SJSA1 (cell line): Measurements from ENCODE around the gene FBXL3. TPM values are rescaled to one million over a fixed set of nuclear protein-coding genes. Genes with fewer than 3 reads are reported as not detected.
"Not testable (repeated sequence)": the region's sequence is repeated elsewhere in the genome, so short reads cannot be mapped to it uniquely, and the experiment has no call there.

Experiments
- DNase-seq, 2 experiments: peaks; one replicate each; pipeline ENCODE4 v3.0.0-alpha.2; 2015 to 2020; ENCODE audit warnings: low spot score in 2 of 2, low read depth in 1 of 2
- H3K27ac ChIP-seq: fragments of 250-450 bp; sonication (Bioruptor Pico); 2 replicates; pipeline ENCODE4 v1.5.1; 2020; ENCODE audit warnings: mild to moderate bottlenecking, moderate library complexity
- H3K27me3 ChIP-seq: fragments of 250-450 bp; sonication (Bioruptor Pico); replicated peaks from 2 replicates; pipeline ENCODE4 v1.5.1; 2020; ENCODE audit warnings: mild to moderate bottlenecking, moderate library complexity
- H3K36me3 ChIP-seq: fragments of 250-450 bp; sonication (Bioruptor Pico); 2 replicates; pipeline ENCODE4 v1.5.1; 2020; ENCODE audit warnings: mild to moderate bottlenecking
- H3K4me1 ChIP-seq: fragments of 250-450 bp; sonication (Bioruptor Pico); replicated peaks from 2 replicates; pipeline ENCODE4 v1.6.1; 2021; ENCODE audit warnings: mild to moderate bottlenecking
- H3K4me3 ChIP-seq: fragments of 250-450 bp; sonication (Bioruptor Pico); 2 replicates; pipeline ENCODE4 v1.5.1; 2020; ENCODE audit warnings: mild to moderate bottlenecking
- H3K9me3 ChIP-seq: fragments of 250-450 bp; sonication (Bioruptor Pico); replicated peaks from 2 replicates; pipeline ENCODE4 v1.5.1; 2020; ENCODE audit warnings: mild to moderate bottlenecking
- total RNA-seq: library from RNA; depleted of rRNA; stranded (reverse); fragments of >200 nt; shearing (Covaris generic); gene quantifications from 2 replicates; pipeline ENCODE4 v1.2.3, GENCODE V29; 2014; rRNA removed

Gene FBXL3
- total RNA-seq, 1 experiment from 2014 or later: 38.3 TPM

DNA sequence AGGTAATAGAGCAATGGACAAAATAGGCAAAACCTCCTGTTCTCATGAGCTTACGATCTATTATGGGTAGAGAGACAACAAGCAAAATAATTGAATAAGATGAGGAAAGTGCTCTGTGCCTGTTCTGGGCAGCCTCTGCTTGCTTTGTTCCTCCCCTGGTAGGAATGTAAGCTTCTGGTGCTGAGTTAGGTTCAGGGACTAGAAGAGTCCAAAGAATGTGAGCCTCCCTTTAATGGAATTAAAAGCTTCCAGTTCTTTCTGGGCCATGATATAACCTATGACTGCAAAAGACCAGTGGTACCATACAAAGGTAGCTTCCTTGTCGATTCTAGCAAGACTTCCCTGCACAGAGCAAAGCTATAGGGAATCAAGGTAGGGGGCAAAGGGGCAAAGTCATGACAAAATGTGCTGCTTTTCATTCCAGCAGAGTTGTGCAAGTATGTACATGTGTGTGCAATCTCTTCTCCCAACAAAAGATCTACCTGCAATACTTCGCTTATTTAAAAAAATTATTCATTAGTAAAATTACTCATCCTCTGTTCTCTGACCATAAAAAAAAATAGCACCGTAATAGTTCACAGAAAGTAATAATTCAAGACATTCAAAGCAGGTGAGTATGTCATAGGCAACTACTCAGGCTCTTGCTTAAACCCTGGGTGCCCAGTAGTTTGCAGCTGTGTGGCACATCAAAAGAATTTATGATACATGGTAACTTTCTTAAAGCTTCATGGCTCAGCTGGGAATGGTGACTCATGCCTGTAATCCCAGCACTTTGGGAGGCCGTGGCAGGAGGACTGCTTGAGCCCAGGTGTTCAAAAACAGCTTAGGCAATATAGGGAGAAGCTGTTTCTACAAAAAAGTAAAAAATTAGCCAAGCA, 57.2 kb downstream of the FBXL3 start:
- Histone ChIP-seq H3K27ac (no peak overlapping the region), H3K9me3 (no peaks in the 10 kb centered on the region), H3K4me1 (no peaks in the 10 kb centered on the region), H3K4me3 (no peak overlapping the region), H3K27me3 (no peaks in the 10 kb centered on the region), H3K36me3 (no peaks in the 10 kb centered on the region)
- no peak for DNase-seq

DNA sequence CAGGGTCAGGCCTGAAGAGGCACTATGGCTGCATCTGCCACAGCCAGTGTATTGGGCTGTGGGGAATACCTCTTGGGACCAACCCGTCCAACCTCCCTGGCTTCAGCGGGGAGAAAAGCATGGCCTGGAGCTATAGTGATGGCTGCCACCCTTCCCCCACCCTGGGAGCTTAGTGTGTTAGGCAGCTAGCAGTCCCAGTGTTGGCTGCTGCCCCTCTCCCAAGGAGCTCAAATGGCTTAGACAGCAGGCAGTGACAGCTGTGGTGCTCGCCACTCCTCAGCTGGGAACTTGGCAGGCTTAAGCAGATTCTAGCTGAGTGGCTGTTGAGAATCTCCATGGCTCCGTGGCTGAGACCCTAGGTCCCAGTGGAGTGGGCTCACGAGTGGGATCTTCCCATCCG, 58.9 kb downstream of the FBXL3 start:
- Histone ChIP-seq H3K27ac (no peak overlapping the region), H3K4me1 (no peaks in the 10 kb centered on the region), H3K27me3 (no peaks in the 10 kb centered on the region), H3K4me3 (no peak overlapping the region), H3K9me3 (no peaks in the 10 kb centered on the region), H3K36me3 (no peaks in the 10 kb centered on the region)
- DNase-seq: no peak

DNA sequence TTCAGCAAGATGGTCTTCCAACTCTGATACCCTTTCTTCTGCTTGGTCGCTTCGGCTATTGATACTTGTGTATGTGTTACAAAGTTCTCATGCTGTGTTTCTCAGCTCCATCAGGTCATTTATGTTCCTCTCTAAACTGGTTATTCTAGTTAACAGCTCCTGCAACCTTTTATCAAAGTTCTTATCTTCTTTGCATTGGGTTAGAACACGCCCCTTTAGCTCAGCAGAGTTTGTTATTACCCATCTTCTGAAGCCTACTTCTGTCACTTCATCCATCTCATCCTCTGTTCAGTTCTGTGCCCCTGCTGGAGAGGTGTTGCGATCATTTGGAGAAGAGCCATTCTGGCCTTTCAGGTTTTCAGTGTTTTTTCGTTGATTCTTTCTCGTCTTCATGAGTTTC, 59.9 kb downstream of the FBXL3 start:
- Histone ChIP-seq H3K4me3 (no peak overlapping the region), H3K4me1 (no peaks in the 10 kb centered on the region), H3K9me3 (no peaks in the 10 kb centered on the region), H3K36me3 (no peaks in the 10 kb centered on the region), H3K27me3 (no peaks in the 10 kb centered on the region), H3K27ac (no peak overlapping the region)
- no peak for DNase-seq

DNA sequence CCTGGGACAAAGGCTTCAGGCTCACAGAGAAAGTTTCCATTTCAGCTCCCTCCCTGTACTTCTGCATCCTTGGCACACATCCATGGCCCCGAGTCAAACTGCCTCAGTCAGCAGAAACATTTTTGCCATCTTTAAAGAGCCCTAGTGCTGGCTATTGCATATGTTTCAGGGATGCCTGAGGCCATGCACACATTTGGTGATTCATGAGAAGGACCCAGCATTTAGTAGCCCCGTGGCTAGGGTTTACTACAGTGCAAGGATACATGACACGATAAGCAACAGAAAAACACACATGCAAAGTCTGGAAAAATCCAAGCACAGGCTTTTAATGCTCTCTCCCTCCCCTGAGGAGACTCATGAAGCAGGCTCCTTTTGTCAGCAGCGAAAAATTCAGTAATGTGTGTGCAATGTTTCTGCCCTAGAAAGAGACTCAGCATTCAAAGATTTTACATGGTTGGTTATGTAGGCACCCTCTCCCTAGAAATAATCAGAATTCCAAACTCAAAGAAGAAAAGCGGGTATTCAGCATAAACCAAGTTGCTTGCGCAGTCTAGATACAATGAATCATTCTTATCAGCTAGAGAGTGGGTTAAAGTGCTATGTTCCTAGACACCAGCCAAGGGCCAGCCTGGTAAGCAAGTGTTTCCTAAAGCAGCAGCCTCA, 61.1 kb downstream of the FBXL3 start:
- Histone ChIP-seq H3K27ac (no peak overlapping the region), H3K36me3 (no peaks in the 10 kb centered on the region), H3K4me1 (no peaks in the 10 kb centered on the region), H3K9me3 (no peaks in the 10 kb centered on the region), H3K4me3 (no peak overlapping the region), H3K27me3 (no peaks in the 10 kb centered on the region)
- DNase-seq: no peak

- not testable (repeated sequence) for DNase-seq, H3K9me3 ChIP-seq, H3K27ac ChIP-seq, H3K4me1 ChIP-seq, H3K36me3 ChIP-seq, H3K27me3 ChIP-seq, H3K4me3 ChIP-seq
Measured at GRCh38 chr13:76959734-76960133, 67.2 kb downstream of the FBXL3 start.

DNA sequence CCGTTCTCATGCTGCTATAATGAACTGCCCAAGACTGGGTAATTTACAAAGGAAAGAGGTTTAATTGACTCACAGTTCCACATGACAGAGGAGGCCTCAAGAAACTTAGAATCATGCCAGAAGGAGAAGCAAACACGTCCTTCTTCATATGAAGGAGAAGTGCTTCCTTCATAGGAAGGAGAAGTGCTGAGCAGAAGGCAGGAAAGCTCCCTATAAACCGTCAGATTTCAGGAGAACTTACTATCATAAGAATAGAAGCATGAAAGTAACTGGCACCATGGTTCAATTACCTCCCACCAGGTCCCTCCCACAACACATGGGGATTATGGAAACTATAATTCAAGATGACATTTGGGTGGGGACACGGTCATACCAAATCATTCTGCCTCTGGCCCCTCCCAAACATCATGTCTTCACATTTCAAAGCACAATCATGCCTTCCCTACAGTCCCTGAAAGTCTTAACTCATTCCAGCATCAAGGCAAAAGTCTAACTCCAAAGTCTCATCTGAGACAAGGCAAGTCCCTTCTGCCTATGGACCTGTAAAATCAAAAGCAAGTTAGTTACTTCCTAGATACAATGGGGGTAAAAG, 68.0 kb downstream of the FBXL3 start:
- DNase-seq: no peak
- H3K27ac ChIP-seq: no peak overlapping the region
- H3K27me3 ChIP-seq: no peaks in the 10 kb centered on the region
- H3K4me1 ChIP-seq: no peaks in the 10 kb centered on the region
- no peak overlapping the region for H3K4me3 ChIP-seq
- no peaks in the 10 kb centered on the region for H3K36me3 ChIP-seq
- no peaks in the 10 kb centered on the region for H3K9me3 ChIP-seq

DNA sequence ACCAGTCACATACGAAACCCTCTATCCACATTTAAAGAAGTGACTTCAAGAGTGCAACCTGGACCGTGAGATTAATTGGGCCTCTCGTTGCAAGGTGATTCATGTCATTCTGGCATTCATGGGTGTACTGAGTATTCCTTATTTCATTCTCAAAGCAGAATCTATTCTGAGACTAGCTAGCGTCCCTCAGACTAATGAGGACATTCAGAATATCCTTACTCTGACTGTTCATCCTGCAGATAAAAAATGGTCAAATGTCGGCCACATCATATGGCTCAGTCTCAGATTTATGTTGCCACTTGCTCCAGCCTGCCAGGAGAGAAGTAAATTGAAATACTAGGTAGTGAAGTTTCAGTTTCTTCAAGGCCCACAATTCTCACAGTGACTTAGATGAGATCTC, 71.3 kb downstream of the FBXL3 start:
- no peak overlapping the region for H3K4me3 ChIP-seq
- no peaks in the 10 kb centered on the region for H3K4me1 ChIP-seq
- H3K27ac ChIP-seq: no peak overlapping the region
- DNase-seq: no peak
- H3K27me3 ChIP-seq: no peaks in the 10 kb centered on the region
- no peaks in the 10 kb centered on the region for H3K36me3 ChIP-seq
- no peaks in the 10 kb centered on the region for H3K9me3 ChIP-seq

Other genes with a start within 250 kb of the FBXL3 start
- 1.2 and 1.3 TPM in 2 replicates for gene KCTD12, start 140.8 kb downstream of the FBXL3 start, total RNA-seq
- gene ACOD1, start 78.6 kb downstream of the FBXL3 start, total RNA-seq: not detected in 2 replicates
- 25.3 and 25.9 TPM in 2 replicates for gene CLN5, start 35.1 kb downstream of the FBXL3 start, total RNA-seq